Measurements from ENCODE around the gene ZNF665.

DNA sequence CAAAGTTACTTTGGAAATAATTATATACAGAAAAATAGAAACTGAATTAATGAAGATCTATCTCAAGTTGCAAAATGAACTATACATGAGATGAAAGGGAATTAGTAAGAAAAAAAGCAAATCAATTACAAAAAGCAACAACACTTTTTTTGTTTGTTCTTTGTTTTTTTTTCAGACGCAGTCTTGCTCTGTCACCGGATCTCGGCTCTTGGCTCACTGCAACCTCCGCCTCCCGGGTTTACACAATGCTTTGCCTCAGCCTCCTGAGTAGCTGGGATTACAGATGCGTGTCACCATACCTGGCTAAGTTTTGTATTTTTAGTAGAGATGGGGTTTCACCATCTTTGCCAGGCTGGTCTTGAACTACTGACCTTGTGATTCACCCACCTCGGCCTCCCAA is 62.7 kb downstream of the ZNF665 start:
- TF ChIP-seq, protein P1, sequence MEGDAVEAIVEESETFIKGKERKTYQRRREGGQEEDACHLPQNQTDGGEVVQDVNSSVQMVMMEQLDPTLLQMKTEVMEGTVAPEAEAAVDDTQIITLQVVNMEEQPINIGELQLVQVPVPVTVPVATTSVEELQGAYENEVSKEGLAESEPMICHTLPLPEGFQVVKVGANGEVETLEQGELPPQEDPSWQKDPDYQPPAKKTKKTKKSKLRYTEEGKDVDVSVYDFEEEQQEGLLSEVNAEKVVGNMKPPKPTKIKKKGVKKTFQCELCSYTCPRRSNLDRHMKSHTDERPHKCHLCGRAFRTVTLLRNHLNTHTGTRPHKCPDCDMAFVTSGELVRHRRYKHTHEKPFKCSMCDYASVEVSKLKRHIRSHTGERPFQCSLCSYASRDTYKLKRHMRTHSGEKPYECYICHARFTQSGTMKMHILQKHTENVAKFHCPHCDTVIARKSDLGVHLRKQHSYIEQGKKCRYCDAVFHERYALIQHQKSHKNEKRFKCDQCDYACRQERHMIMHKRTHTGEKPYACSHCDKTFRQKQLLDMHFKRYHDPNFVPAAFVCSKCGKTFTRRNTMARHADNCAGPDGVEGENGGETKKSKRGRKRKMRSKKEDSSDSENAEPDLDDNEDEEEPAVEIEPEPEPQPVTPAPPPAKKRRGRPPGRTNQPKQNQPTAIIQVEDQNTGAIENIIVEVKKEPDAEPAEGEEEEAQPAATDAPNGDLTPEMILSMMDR (IDR thresholded peaks at IDR 0.05): no peak
- no peak for TF ChIP-seq EZH2 (IDR thresholded peaks at IDR 0.05; ENCODE audit: borderline replicate concordance, insufficient read depth, low read depth, low read length, poor library complexity, severe bottlenecking)

Data from B cell (primary cell).